GM19193 (cell line): ENCODE measurements around the gene ZMYND10.
A peak's percentile ranks its signal among the peaks of the same experiment; 100 is the strongest.

Source experiments
- POLR2A ChIP-seq: IDR thresholded peaks from 4 replicates; pipeline ENCODE4 v1.6.1; 2011; ENCODE audit not compliant: insufficient read depth, insufficient read length; ENCODE audit errors: extremely low read depth

Gene ZMYND10

DNA sequence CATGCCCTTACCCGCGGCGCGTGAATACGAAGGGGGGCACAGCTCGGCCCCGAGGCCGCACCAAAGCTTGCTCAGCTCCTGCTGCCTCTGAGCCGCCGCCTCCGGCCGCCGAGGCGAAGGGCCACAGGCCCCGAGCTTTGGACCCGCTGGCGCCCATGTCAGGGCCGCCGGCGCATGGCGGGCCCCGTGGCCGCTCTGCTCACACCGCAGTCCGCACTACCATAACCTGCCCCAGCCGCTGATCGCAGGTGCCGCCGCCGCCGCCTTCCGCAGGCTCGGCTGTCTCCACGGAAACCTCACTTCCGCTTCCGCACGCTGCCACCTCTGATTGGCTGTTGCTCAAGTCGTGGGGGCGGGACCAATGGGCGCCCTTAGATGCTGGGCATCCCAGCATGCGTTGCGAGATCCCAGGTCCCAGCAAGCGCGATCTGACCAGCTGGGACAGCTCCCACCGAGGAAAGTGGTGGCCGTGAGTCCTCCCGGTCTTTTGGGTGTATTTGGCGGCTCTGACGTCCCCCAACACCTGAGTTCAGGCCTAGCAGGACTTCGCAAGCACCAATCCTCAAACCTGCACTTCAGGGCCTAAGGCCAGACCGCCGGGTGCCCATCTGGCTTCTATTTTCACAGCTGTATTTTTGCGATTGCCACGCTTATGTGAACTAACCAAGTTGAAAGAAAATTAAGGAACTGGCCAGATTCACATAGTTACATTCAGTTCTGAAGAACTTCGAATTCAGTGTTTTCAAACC, 17.4 kb downstream of the ZMYND10 start, which contains the start of gene TUSC2:
TSS of gene TUSC2 (minus strand) at position 281 of the 749 bp plus-strand sequence. CDS start at position 157, 124 bp downstream.
- TF ChIP-seq POLR2A = peak; percentile 85

- no peak for TF ChIP-seq POLR2A
Measured at GRCh38 chr3:50327129-50327528, 18.4 kb downstream of the ZMYND10 start.

DNA sequence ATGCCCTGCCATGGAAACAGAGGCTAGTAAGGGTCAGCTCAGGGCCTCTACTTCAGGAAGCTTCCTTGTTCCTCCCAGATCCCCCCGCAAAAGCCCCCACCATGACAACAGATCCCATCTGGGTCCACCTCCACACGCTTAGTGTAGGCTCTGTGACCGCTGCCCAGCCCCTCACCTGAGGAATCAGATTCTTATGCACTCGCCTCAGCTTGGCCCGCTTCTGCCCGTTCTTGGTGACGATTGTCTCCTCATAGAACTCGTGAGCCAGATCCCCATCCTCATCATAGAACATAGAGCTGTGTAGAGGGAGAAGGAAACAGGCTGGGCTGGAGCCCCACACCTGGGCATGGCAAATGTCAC, 19.4 kb downstream of the ZMYND10 start:
- TF ChIP-seq POLR2A = no peak

- TF ChIP-seq POLR2A = no peak
Measured at GRCh38 chr3:50325497-50326181, 19.9 kb downstream of the ZMYND10 start.

DNA sequence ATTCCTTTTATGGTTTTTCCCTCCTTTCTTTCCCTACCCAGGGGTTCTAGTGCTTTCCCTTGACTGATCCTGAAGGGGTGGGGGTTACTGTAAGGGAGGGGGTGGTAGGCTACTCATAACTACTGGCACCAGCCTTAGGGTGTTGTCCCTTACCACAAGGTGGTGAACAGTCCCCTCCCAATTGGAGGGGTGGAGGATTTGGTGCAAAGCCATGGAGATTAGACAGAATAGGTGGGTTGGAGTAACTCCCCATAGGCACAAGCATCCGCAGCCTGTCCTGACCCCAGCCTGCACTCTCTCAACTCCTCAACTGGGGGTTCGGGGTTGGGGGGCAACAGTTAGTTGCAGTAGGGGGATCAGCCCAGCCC, 20.4 kb downstream of the ZMYND10 start:
- TF ChIP-seq POLR2A = no peak

DNA sequence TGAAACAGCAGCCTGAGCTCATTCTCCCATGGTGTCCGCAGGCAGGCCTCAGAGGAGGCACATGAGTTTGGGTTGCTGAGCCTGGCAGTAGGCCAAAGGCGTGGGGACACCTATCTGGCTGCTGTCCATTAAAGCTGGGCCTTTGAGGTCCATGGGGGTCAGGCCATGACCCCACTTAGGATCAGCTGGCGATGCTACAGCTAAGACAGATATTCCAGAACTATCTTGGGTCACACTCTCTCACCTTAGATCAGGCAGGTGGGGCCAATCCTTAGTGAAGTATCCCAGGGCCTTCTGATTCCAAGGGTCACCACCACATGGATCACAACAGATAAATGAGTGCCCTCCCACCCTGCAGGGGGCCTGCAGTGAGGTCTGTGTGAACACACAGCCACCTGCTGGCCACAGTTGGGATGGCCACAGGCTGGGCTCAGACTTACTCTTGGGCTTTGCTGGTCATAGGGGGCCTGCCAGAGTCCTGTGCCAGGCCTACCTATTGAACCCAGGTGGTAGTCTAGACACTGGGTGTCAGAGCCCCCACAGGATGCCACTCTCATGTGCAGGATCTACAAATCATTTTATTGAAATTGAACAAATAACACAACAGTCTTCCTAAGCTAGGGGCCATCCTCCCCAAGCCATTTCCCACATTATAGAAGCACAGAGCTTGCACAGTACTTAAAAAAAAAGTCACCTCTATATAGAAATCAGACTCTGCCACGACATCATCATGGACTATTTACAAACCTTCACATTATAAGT, 21.0 kb downstream of the ZMYND10 start:
- no peak for TF ChIP-seq POLR2A

- TF ChIP-seq POLR2A = peak; percentile 10
Measured at GRCh38 chr3:50323614-50324199, 21.8 kb downstream of the ZMYND10 start.

- no peak for TF ChIP-seq POLR2A
Measured at GRCh38 chr3:50323092-50323600, 22.4 kb downstream of the ZMYND10 start.

GRCh38 chr3:50322386-50323091, 23.0 kb downstream of the ZMYND10 start, which contains the start of gene HYAL2:
HYAL2 (minus strand) TSS chr3:50322745; CDS start chr3:50320489, 2,256 bp downstream.
- TF ChIP-seq POLR2A = no peak

DNA sequence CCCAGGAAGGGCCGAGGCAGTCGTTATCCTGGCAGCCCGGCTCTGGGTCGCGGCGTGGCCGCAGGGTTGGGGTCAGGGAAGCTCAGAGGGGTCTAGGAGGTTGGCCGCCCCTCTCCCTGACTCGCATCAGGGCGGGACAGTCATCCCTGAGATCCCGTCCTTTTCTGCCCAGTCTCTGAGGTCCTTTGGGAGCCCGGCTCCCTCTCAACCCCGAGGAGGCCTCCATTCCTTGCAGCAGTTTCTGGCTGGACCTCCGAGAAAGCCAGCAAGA, 23.5 kb downstream of the ZMYND10 start:
- TF ChIP-seq POLR2A = no peak

DNA sequence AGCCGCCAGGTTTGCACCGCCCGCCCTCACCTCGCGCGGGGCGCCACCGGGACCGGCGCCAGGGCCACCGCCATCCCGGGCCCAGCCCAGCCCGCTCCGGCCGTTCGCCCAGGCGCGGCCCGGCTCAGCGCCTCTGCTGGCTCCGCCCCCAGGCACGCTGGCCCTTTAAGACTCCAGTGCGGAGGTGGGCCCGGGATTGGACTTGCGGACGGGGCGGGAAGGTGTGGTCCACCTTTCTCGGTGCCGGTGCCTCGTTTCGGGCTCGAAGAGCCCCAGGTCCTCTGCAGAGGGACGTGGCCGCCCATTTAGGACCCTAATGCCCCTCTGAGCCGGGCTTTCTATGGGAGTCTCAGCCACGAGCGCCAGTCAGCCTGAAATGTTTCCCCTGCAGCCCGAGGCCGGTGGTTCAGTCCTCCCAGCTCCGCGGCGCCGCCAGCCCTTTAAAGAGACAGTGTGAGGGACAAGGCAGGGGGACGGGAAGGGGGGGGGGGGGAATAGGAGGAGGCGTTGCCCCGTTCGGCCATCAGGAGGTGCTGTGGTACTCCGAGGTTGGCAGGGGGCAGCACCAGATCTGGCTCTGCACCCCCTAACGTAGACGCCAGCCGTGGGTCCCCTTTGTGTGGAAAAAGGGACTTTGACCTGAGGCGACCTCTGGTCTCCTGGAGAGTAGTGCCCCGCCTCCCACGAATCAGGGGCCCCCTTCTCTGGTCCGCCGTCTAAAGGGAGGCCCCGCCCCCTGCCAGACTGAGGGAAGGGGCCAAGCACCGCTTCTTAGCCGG, 24.0 kb downstream of the ZMYND10 start:
- peak; percentile 58 for TF ChIP-seq POLR2A

GRCh38 chr3:50320853-50321335, 24.6 kb downstream of the ZMYND10 start:
- no peak for TF ChIP-seq POLR2A

DNA sequence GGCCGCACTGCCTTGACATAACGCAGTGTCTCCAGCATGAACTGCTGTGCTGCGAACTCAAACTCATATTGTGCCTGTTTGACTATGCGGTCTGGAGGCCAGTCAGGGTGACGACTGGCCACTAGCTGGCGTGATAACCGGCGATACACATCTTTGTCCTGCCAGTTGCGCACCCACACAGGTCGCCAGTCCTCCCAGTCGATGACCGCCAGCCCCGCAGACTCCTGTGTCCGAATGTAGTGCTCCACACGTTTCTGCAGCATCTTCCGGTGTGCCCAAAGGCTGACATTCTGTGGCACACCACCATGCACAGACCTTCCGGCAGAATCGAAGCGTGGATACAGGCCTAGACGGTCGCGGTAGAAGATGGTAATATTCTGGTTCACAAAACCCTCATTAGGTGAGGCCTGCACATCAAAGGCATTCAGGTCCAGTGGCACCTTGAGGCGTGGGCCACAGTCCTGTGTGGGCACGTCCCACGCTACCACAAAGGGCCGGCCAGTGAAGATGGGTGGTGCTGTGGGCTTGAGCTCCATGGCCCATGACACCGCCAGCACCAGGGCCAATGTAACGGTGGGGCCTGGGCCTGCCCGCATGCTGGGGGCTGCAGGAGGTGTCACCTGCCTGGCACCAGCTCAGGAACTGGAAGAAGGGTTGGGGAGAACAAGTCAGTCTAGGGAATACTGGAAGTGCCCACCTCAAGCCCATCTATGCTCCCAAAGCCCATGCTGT, 25.5 kb downstream of the ZMYND10 start:
- TF ChIP-seq POLR2A = no peak
